DND-41 (cell line): ENCODE measurements around the gene MIA2.

Source experiments
- ATAC-seq: fragments of 200-7000 bp; cut with Tn5 transposase; 3 replicates; pipeline ENCODE4 v1.9.1; 2021; ENCODE audit warnings: low read depth; ENCODE audit not compliant: insufficient read depth
- DNase-seq: peaks from one replicate; pipeline ENCODE4 v3.0.0-alpha.2; 2020
- H2AFZ ChIP-seq: 2 replicates; pipeline ENCODE4 v1.6.0; 2012; ENCODE audit warnings: low read depth, low read length
- H3K27ac ChIP-seq: 2 replicates; pipeline ENCODE4 v1.5.1; 2012; ENCODE audit warnings: low read length, inconsistent platforms
- H3K27me3 ChIP-seq: fragments of 200-600 bp; sonication (generic); 2 replicates; pipeline ENCODE4 v1.6.0; 2012; ENCODE audit warnings: low read length, mild to moderate bottlenecking, inconsistent platforms; ENCODE audit not compliant: insufficient read depth, poor library complexity
- H3K36me3 ChIP-seq: 2 replicates; pipeline ENCODE4 v1.5.1; 2012; ENCODE audit warnings: low read length, inconsistent platforms; ENCODE audit not compliant: insufficient read depth
- H3K4me1 ChIP-seq: 2 replicates; pipeline ENCODE4 v1.5.1; 2012; ENCODE audit warnings: mild to moderate bottlenecking, low read length; ENCODE audit not compliant: insufficient read depth
- H3K4me2 ChIP-seq: 2 replicates; pipeline ENCODE4 v1.6.0; 2012; ENCODE audit warnings: mild to moderate bottlenecking, moderate library complexity, low read length, inconsistent platforms; ENCODE audit not compliant: insufficient read depth
- H3K4me3 ChIP-seq, 2 experiments: fragments of 200-600 bp in 1 of 2; shearing (Covaris generic) in 1 of 2; 2 replicates each; pipeline ENCODE4 v1.5.1; 2012 to 2016; ENCODE audit warnings: inconsistent platforms in 2 of 2, low read length in 2 of 2, mild to moderate bottlenecking in 2 of 2, low read depth in 1 of 2, moderate library complexity in 1 of 2
- H3K79me2 ChIP-seq: 2 replicates; pipeline ENCODE4 v1.6.0; 2012; ENCODE audit warnings: low read length, inconsistent platforms; ENCODE audit not compliant: insufficient read depth
- H3K9ac ChIP-seq: 2 replicates; pipeline ENCODE4 v1.6.0; 2012; ENCODE audit warnings: low read depth, mild to moderate bottlenecking, inconsistent platforms, low read length, moderate library complexity
- H3K9me3 ChIP-seq: 2 replicates; pipeline ENCODE4 v1.5.1; 2012; ENCODE audit warnings: low read length, moderate library complexity, mild to moderate bottlenecking, inconsistent platforms; ENCODE audit not compliant: insufficient read depth, severe bottlenecking
- H4K20me1 ChIP-seq: 2 replicates; pipeline ENCODE4 v1.6.0; 2012; ENCODE audit warnings: low read length; ENCODE audit not compliant: insufficient read depth
- EZH2 ChIP-seq: IDR thresholded peaks from 3 replicates; pipeline ENCODE4 v1.6.1; 2012; ENCODE audit warnings: borderline replicate concordance, low read depth, mild to moderate bottlenecking, moderate library complexity, low read length, inconsistent platforms; ENCODE audit not compliant: severe bottlenecking
- TF ChIP-seq, protein P1 (sequence below): IDR thresholded peaks from 2 replicates; pipeline ENCODE4 v1.5.1; 2012; ENCODE audit warnings: borderline replicate concordance, low read length, moderate library complexity, mild to moderate bottlenecking; ENCODE audit not compliant: poor library complexity, severe bottlenecking; ENCODE audit errors: extremely low read depth

MIA2 gene

GRCh38 chr14:39315859-39316444 is 82.2 kb downstream of the MIA2 start:
- H3K36me3 ChIP-seq, result peaks cover 10% of the 10 kb centered on the region; the same call in 1 of the 2 replicates
- H3K4me3 ChIP-seq, result no peak overlapping the region
- no peak for TF ChIP-seq EZH2
- TF ChIP-seq, protein P1, sequence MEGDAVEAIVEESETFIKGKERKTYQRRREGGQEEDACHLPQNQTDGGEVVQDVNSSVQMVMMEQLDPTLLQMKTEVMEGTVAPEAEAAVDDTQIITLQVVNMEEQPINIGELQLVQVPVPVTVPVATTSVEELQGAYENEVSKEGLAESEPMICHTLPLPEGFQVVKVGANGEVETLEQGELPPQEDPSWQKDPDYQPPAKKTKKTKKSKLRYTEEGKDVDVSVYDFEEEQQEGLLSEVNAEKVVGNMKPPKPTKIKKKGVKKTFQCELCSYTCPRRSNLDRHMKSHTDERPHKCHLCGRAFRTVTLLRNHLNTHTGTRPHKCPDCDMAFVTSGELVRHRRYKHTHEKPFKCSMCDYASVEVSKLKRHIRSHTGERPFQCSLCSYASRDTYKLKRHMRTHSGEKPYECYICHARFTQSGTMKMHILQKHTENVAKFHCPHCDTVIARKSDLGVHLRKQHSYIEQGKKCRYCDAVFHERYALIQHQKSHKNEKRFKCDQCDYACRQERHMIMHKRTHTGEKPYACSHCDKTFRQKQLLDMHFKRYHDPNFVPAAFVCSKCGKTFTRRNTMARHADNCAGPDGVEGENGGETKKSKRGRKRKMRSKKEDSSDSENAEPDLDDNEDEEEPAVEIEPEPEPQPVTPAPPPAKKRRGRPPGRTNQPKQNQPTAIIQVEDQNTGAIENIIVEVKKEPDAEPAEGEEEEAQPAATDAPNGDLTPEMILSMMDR, result no peak
- no peaks in the 10 kb centered on the region for H3K27me3 ChIP-seq
- H3K79me2 ChIP-seq, result no peaks in the 10 kb centered on the region
- H4K20me1 ChIP-seq, result no peaks in the 10 kb centered on the region
- no peaks in the 10 kb centered on the region for H3K9me3 ChIP-seq
- H2AFZ ChIP-seq, result no peak overlapping the region
- H3K4me2 ChIP-seq, result no peak overlapping the region
- H3K27ac ChIP-seq, result no peak overlapping the region
- no peak for ATAC-seq
- no peak overlapping the region for H3K9ac ChIP-seq
- H3K4me1 ChIP-seq, result no peaks in the 10 kb centered on the region
- no peak for DNase-seq

DNA sequence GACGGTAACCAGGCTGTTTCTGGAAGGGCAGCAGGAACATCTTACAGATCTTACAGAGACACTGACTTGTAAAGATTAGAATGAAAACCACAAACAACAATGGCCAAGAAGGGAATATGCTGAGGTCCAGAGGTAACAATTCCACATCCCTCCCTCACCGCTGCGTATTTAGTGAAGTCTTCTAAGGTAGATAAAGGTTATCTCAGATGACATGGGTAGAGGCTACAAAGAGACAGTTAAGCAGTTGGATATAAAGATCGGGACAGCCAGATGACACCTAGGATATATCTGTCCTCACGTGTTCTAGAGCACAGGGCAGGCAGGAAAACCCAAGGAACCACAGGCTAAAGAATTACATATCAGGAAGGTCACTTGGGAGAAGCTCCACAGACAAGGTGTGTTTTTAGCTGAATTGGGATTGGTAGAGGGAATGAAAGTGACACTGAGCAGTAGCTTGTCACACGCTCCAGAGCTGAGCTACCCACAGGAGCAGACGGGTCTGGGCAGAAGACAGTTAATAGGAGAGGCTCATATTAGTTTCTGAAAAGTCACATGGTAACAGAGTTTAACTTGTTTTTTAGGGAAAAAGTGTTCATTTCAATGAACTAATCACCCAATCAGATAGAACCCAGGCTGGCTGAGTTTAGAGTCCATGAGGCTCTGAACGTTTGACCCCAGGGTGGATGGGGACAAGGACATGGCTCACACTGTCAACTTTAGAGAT is 83.3 kb downstream of the MIA2 start:
- Histone ChIP-seq H3K4me3 (no peak overlapping the region), H3K4me2 (no peak overlapping the region), H4K20me1 (no peaks in the 10 kb centered on the region), H2AFZ (no peak overlapping the region), H3K9me3 (no peaks in the 10 kb centered on the region), H3K27ac (no peak overlapping the region), H3K79me2 (no peaks in the 10 kb centered on the region), H3K9ac (no peak overlapping the region), H3K36me3 (peaks cover 10% of the 10 kb centered on the region; the same call in 1 of the 2 replicates), H3K27me3 (no peaks in the 10 kb centered on the region), H3K4me1 (no peaks in the 10 kb centered on the region)
- no peak for DNase-seq
- ATAC-seq, result no peak
- TF ChIP-seq, protein P1, result no peak
- no peak for TF ChIP-seq EZH2

DNA sequence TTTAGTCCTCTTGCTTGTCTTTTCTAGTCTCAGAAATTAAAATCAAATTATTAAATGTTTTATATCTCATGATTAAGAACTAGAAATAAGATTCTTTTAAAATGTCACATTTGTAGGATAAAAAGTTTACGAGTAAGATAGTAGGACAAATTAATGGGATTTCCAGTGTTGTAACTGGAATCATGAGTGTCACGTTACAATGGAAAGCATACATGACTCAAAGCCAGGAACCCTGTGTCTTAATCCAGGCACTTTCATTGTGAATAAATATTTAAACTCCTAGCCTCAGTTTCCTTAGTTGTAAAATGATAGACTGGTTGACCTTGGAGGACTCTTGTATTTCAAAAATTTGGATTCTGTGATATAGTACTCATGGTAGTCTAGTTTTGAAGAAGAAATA is 84.9 kb downstream of the MIA2 start:
- ATAC-seq (no peak), DNase-seq (no peak)
- H3K4me3 ChIP-seq, result no peak overlapping the region
- TF ChIP-seq, protein P1, result no peak
- TF ChIP-seq EZH2, result no peak
- peaks cover 10% of the 10 kb centered on the region; the same call in 1 of the 2 replicates for H3K36me3 ChIP-seq
- no peaks in the 10 kb centered on the region for H3K79me2 ChIP-seq
- no peak overlapping the region for H3K4me2 ChIP-seq
- H3K9ac ChIP-seq, result no peak overlapping the region
- H3K9me3 ChIP-seq, result no peaks in the 10 kb centered on the region
- H2AFZ ChIP-seq, result no peak overlapping the region
- no peaks in the 10 kb centered on the region for H4K20me1 ChIP-seq
- H3K27me3 ChIP-seq, result no peaks in the 10 kb centered on the region
- no peaks in the 10 kb centered on the region for H3K4me1 ChIP-seq
- H3K27ac ChIP-seq, result no peak overlapping the region
